Nephron progenitor cell (in vitro differentiated cells): ENCODE results near the gene ZDHHC13.

Experiments used
- DNase-seq: peaks from one replicate; pipeline ENCODE4 v3.0.0; 2021
- H3K27ac Mint-ChIP-seq: 2 replicates; pipeline ENCODE4 v1.8.0; 2021; ENCODE audit warnings: mild to moderate bottlenecking, moderate library complexity, mixed read lengths
- H3K27me3 Mint-ChIP-seq: 2 replicates; pipeline ENCODE4 v1.8.0; 2021; ENCODE audit warnings: mild to moderate bottlenecking, low read depth, mixed read lengths; ENCODE audit not compliant: poor library complexity
- H3K36me3 Mint-ChIP-seq: 2 replicates; pipeline ENCODE4 v1.8.0; 2021; ENCODE audit warnings: low read depth, mixed read lengths
- H3K4me1 Mint-ChIP-seq: 2 replicates; pipeline ENCODE4 v1.8.0; 2021; ENCODE audit warnings: mixed read lengths
- H3K4me3 Mint-ChIP-seq: 2 replicates; pipeline ENCODE4 v1.8.0; 2021; ENCODE audit warnings: mild to moderate bottlenecking, moderate library complexity, mixed read lengths
- H3K9me3 Mint-ChIP-seq: 2 replicates; pipeline ENCODE4 v1.8.0; 2021; ENCODE audit warnings: mild to moderate bottlenecking, moderate library complexity, mixed read lengths
- CTCF ChIP-seq: fragments of 200-600 bp; sonication (generic); IDR thresholded peaks from 2 replicates; pipeline ENCODE4 v1.5.0; 2021; ENCODE audit warnings: antibody characterized with exemption

Gene ZDHHC13

GRCh38 chr11:19208959-19209546 lies 92.1 kb downstream of the ZDHHC13 start:
- H3K36me3 Mint-ChIP-seq: no peaks in the 10 kb centered on the region
- peaks cover 34% of the 10 kb centered on the region for H3K4me1 Mint-ChIP-seq
- H3K4me3 Mint-ChIP-seq: no peak overlapping the region
- H3K9me3 Mint-ChIP-seq: no peaks in the 10 kb centered on the region
- no peak overlapping the region for H3K27ac Mint-ChIP-seq
- no peak for DNase-seq
- TF ChIP-seq CTCF: no peak
- H3K27me3 Mint-ChIP-seq: no peaks in the 10 kb centered on the region

GRCh38 chr11:19209617-19210370 lies 92.8 kb downstream of the ZDHHC13 start:
- H3K27me3 Mint-ChIP-seq: no peaks in the 10 kb centered on the region

GRCh38 chr11:19216021-19216420 lies 99.1 kb downstream of the ZDHHC13 start:
- no peaks in the 10 kb centered on the region for H3K36me3 Mint-ChIP-seq
- no peak overlapping the region for H3K27ac Mint-ChIP-seq
- H3K27me3 Mint-ChIP-seq: peaks cover 5% of the 10 kb centered on the region
- H3K9me3 Mint-ChIP-seq: no peaks in the 10 kb centered on the region
- H3K4me1 Mint-ChIP-seq: peaks cover 5% of the 10 kb centered on the region
- H3K4me3 Mint-ChIP-seq: no peak overlapping the region
- DNase-seq: no peak
- no peak for TF ChIP-seq CTCF

More at GRCh38 chr11:19209617-19210370, 92.8 kb downstream of the ZDHHC13 start:
- TF ChIP-seq CTCF: no peak
- H3K36me3 Mint-ChIP-seq: no peaks in the 10 kb centered on the region
- H3K4me1 Mint-ChIP-seq: peaks cover 34% of the 10 kb centered on the region
- no peak overlapping the region for H3K27ac Mint-ChIP-seq
- peak overlapping the region; percentile 20 for H3K4me3 Mint-ChIP-seq
- DNase-seq: no peak
- no peaks in the 10 kb centered on the region for H3K9me3 Mint-ChIP-seq

- H3K4me3 Mint-ChIP-seq: no peak overlapping the region
- H3K9me3 Mint-ChIP-seq: no peaks in the 10 kb centered on the region
- H3K4me1 Mint-ChIP-seq: peaks cover 5% of the 10 kb centered on the region
- H3K27me3 Mint-ChIP-seq: peaks cover 5% of the 10 kb centered on the region
- no peak for DNase-seq
- TF ChIP-seq CTCF: no peak
- H3K36me3 Mint-ChIP-seq: no peaks in the 10 kb centered on the region
- H3K27ac Mint-ChIP-seq: no peak overlapping the region
Observed at GRCh38 chr11:19216709-19217374, 99.9 kb downstream of the ZDHHC13 start.

GRCh38 chr11:19218216-19218615 lies 101.2 kb downstream of the ZDHHC13 start:
- Mint-ChIP-seq H3K36me3 (peaks cover 10% of the 10 kb centered on the region), H3K27ac (no peak overlapping the region), H3K27me3 (peaks cover 5% of the 10 kb centered on the region), H3K9me3 (no peaks in the 10 kb centered on the region), H3K4me3 (no peak overlapping the region), H3K4me1 (peaks cover 5% of the 10 kb centered on the region)
- TF ChIP-seq CTCF: no peak
- DNase-seq: no peak
